Tibial artery (tissue), 4 donors: Measurements from ENCODE around the gene SYTL4.
A peak's percentile ranks its signal among the peaks of the same experiment; 100 is the strongest.

Experiments
- DNase-seq, 2 donors: peaks; one replicate each; pipeline ENCODE4 v3.0.0-alpha.2; 2019
- H3K27ac ChIP-seq, 2 donors: fragments of 200-600 bp; sonication (generic) in 1 of 2; 1 replicate in 1 of 2; 2 replicates in 1 of 2; pipeline ENCODE4 v1.5.1; 2018 to 2019; ENCODE audit warnings: mild to moderate bottlenecking in 1 of 2
- H3K27me3 ChIP-seq, 2 donors: fragments of 200-600 bp; sonication (generic) in 1 of 2; one replicate each; pipeline versions ENCODE4 v1.5.1 to v1.6.0; 2016 to 2019
- H3K36me3 ChIP-seq, 3 donors: fragments of 200-600 bp; sonication (generic) in 2 of 3; one replicate each; pipeline ENCODE4 v1.5.1; 2016 to 2019; ENCODE audit warnings: mild to moderate bottlenecking in 2 of 3
- H3K4me1 ChIP-seq, 4 donors: fragments of 200-600 bp; sonication (generic) in 2 of 4; 1 replicate in 3 of 4; 2 replicates in 1 of 4; pipeline ENCODE4 v1.5.1; 2016 to 2019
- H3K4me3 ChIP-seq, 2 donors: fragments of 200-600 bp; sonication (generic) in 1 of 2; 1 replicate in 1 of 2; 2 replicates in 1 of 2; pipeline ENCODE4 v1.5.1; 2018 to 2019; ENCODE audit warnings: mild to moderate bottlenecking in 2 of 2
- H3K9me3 ChIP-seq, 3 donors: fragments of 200-600 bp; sonication (generic) in 1 of 3; one replicate each; pipeline ENCODE4 v1.5.1; 2016 to 2019
- intact Hi-C: fragments of 100-400 bp; cut with DNase I; formaldehyde crosslinking; loops from one replicate; pipeline ENCODE4 v1.15.0; 2023; ENCODE audit warnings: low total_unique reads
- TF ChIP-seq, protein P1 (sequence below), 2 experiments: fragments of 200-600 bp in 1 of 2; fragments of 450-650 bp in 1 of 2; IDR thresholded peaks; one replicate each; pipeline ENCODE4 v1.5.1; 2017 to 2019; ENCODE audit warnings: antibody characterized with exemption in 2 of 2, mild to moderate bottlenecking in 1 of 2, moderate library complexity in 1 of 2

The SYTL4 gene

DNA sequence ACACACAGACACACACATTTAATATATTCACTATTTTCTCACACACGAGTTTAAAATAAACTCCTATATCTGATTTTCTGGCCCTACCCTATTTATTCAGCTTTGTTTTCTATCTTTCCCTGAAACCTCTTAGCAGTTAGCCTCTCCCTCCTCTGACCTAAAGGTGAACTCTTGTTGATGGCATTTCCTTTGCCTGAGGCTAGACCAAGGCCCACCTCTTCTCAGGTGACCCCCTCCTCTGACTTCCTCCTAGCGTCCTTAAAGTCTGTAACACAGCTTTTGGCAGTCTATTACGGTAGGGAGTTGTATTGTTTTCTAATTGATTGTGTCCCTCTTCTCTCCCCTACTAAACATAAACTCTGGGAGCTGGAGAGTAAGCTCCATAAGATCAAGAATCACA lies 89.6 kb downstream of the SYTL4 start:
- Histone ChIP-seq H3K4me3 (no peak overlapping the region), H3K27ac (no peak overlapping the region), H3K4me1 (peaks cover 0 to 23% (median 0%) of the 10 kb centered on the region in 4 donors), H3K9me3 (no peaks in the 10 kb centered on the region), H3K36me3 (no peaks in the 10 kb centered on the region), H3K27me3 (no peaks in the 10 kb centered on the region)
- TF ChIP-seq, protein P1, sequence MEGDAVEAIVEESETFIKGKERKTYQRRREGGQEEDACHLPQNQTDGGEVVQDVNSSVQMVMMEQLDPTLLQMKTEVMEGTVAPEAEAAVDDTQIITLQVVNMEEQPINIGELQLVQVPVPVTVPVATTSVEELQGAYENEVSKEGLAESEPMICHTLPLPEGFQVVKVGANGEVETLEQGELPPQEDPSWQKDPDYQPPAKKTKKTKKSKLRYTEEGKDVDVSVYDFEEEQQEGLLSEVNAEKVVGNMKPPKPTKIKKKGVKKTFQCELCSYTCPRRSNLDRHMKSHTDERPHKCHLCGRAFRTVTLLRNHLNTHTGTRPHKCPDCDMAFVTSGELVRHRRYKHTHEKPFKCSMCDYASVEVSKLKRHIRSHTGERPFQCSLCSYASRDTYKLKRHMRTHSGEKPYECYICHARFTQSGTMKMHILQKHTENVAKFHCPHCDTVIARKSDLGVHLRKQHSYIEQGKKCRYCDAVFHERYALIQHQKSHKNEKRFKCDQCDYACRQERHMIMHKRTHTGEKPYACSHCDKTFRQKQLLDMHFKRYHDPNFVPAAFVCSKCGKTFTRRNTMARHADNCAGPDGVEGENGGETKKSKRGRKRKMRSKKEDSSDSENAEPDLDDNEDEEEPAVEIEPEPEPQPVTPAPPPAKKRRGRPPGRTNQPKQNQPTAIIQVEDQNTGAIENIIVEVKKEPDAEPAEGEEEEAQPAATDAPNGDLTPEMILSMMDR (IDR thresholded peaks at IDR 0.05), result no peak
- intact Hi-C loops, result no loop called here
- DNase-seq, result no peak

DNA sequence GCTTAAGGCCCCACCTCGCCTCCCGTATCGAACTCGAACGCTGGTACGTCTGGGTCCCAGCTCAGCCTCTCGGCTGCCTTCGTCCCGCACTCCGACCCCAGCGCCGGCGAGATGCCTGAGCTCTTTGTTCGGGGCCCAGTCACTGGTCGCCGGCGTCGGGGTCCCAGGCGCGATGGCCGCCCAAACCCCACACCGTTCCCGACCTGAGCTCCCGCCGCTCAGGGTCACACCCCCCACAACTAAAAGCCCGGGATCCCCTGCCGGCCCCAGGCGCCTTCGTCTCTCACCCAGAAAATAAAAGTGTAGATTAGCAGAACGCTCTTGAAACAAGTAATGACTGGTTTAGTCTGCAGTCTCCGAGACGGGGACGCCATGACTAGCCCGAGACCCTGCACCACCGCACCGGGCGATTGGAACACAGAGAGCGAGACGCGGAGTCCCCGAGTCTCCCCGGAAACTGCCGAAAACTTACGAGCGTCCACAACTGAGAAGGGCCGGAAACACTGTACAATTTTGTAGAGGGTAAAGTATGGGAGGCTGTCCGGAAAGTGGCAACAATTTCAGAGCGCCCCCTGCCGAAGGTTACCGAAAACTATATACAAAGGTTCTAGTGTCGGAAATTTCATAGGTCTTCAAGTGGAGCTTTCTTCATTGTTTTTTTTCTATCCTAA lies 95.5 kb downstream of the SYTL4 start, which contains the start of gene TSPAN6:
TSS of gene TSPAN6 (minus strand) at position 486 of the 671 bp plus-strand sequence. CDS start at position 374, 112 bp downstream.
- intact Hi-C loops, result no loop called here
- H3K27ac ChIP-seq, result peak within 1 kb of the TSS; percentile 66 to 75

DNA sequence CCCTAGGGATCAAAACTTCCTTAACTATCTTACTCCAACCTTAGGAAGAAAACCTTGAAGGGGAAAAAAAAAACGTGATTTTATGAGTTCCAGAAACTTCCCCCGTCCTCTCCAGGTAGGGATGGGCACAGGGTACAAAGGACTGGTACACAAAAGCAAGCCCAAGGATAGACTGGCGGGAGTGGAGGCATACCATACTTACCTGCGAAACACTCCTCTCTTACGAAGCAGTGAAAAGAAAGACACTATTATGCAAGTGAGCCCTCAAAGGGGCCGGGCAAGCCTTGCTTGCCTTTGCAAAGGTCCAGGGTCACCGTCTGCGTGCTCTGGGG lies 96.0 kb downstream of the SYTL4 start:
- Histone ChIP-seq H3K36me3 (no peaks in the 10 kb centered on the region), H3K9me3 (no peaks in the 10 kb centered on the region), H3K27me3 (no peaks in the 10 kb centered on the region), H3K4me1 (peaks cover 0 to 4% (median 0%) of the 10 kb centered on the region in 4 donors), H3K27ac (peak overlapping the region; percentile 66 to 75), H3K4me3 (peak overlapping the region; percentile 61 to 64)
- intact Hi-C loops, result no loop called here
- TF ChIP-seq, protein P1 (IDR thresholded peaks at IDR 0.05), result no peak
- no peak for DNase-seq

More for the DNA sequence above, 95.5 kb downstream of the SYTL4 start, which contains the start of gene TSPAN6:
- Histone ChIP-seq H3K36me3 (no peaks in the 10 kb centered on the region), H3K9me3 (no peaks in the 10 kb centered on the region), H3K4me1 (peaks cover 0 to 4% (median 0%) of the 10 kb centered on the region in 4 donors), H3K4me3 (peak within 1 kb of the TSS; percentile 61 to 64), H3K27me3 (no peaks in the 10 kb centered on the region)
- DNase-seq, result peak; percentile 60 to 83
- TF ChIP-seq, protein P1 (IDR thresholded peaks at IDR 0.05), result peak; percentile 32 to 38

DNA sequence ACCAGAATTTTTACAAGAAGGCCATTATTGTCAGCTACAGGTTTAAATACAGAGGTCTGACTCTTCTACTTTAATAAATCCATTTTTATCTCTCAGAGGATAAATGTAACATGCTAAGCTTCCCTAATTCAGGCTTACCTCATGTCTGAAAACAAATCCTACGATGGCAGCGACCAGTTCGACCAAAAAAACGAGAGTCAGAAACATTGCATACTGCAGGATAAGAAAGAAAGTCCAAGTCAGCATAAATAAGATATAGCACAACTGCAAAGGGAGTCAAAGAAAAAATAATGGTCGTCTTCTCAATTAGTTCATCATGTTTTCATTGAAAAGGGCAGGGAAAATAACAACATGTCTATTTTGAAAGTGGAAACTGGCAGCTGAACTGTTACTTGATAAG lies 96.9 kb downstream of the SYTL4 start:
- Histone ChIP-seq H3K36me3 (no peaks in the 10 kb centered on the region), H3K9me3 (no peaks in the 10 kb centered on the region), H3K4me1 (peaks cover 0 to 4% (median 0%) of the 10 kb centered on the region in 4 donors), H3K27ac (no peak overlapping the region), H3K4me3 (no peak overlapping the region), H3K27me3 (no peaks in the 10 kb centered on the region)
- intact Hi-C loops, result no loop called here
- DNase-seq, result no peak
- TF ChIP-seq, protein P1 (IDR thresholded peaks at IDR 0.05), result no peak

DNA sequence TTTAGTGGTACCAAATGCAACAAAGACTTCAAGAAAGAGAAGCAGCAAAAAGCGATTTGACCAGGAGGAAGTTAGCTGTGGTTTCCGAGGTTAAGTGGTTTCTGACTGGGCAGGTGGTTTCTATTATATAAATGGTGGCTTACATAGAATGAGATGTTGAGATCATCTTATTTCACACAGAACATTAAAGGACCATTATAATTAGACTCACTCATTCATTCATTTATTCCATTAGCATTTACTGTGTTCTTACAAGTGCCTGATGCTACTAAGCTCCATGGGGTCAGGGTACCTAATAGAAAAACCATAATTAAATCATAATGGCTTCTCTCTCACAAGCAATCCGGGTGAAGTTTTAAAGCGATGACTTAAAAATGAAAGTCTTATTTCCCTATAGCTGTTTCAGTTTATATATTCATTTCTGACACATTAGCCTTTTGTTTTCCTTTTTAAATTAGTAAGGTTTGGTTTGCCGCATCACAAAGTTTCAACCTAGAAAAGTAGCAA lies 105.9 kb downstream of the SYTL4 start:
- H3K9me3 ChIP-seq, result no peaks in the 10 kb centered on the region
- no peak for DNase-seq
- intact Hi-C loops, result no loop called here
- TF ChIP-seq, protein P1 (IDR thresholded peaks at IDR 0.05), result no peak
- H3K36me3 ChIP-seq, result peaks cover 0 to 3% (median 0%) of the 10 kb centered on the region in 3 donors
- no peaks in the 10 kb centered on the region for H3K4me1 ChIP-seq
- no peak overlapping the region for H3K27ac ChIP-seq
- H3K4me3 ChIP-seq, result no peak overlapping the region
- H3K27me3 ChIP-seq, result no peaks in the 10 kb centered on the region
